GM12873 (cell line): Measurements from ENCODE around the gene MSH5.

Experiments
- TF ChIP-seq, protein P1 (sequence below): IDR thresholded peaks from 2 replicates; pipeline ENCODE4 v1.5.1; 2012; ENCODE audit warnings: low read depth, mild to moderate bottlenecking, moderate library complexity, low read length, control low read depth; ENCODE audit not compliant: insufficient read depth; ENCODE audit errors: missing control alignments

MSH5 gene

DNA sequence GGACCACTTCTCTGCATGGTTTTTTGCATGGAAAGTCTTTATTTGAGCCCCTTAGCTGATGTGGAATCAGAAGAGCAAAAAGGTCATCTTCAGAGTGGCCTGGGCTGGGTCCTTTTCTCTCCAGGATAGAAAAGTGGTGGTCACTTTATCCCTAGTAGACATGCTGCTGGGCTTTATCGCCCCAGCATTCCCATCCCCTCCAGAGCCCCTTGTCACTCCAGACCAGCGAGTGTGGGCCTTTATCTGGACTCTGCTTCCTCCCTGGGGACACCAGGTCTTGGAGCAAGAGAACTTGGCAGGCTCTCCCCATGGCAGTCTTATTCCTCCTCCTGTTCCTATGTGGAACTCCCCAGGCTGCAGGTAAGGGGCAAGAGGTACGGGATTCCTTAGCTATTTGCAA is 33.2 kb upstream of the MSH5 start, which contains the start of gene LY6G6F:
Gene LY6G6F, plus strand, starts transcription at position 268 of the 400 bp plus-strand sequence. Its CDS starts 41 bp downstream, at position 309.
- TF ChIP-seq, protein P1, sequence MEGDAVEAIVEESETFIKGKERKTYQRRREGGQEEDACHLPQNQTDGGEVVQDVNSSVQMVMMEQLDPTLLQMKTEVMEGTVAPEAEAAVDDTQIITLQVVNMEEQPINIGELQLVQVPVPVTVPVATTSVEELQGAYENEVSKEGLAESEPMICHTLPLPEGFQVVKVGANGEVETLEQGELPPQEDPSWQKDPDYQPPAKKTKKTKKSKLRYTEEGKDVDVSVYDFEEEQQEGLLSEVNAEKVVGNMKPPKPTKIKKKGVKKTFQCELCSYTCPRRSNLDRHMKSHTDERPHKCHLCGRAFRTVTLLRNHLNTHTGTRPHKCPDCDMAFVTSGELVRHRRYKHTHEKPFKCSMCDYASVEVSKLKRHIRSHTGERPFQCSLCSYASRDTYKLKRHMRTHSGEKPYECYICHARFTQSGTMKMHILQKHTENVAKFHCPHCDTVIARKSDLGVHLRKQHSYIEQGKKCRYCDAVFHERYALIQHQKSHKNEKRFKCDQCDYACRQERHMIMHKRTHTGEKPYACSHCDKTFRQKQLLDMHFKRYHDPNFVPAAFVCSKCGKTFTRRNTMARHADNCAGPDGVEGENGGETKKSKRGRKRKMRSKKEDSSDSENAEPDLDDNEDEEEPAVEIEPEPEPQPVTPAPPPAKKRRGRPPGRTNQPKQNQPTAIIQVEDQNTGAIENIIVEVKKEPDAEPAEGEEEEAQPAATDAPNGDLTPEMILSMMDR, result no peak

DNA sequence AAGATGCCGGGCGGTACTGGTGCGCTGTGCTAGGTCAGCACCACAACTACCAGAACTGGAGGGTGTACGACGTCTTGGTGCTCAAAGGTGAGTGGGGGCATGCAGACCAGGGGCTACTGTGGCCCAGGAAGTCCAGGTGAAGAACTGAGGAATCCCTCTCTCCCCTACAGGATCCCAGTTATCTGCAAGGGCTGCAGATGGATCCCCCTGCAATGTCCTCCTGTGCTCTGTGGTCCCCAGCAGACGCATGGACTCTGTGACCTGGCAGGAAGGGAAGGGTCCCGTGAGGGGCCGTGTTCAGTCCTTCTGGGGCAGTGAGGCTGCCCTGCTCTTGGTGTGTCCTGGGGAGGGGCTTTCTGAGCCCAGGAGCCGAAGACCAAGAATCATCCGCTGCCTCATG is 32.1 kb upstream of the MSH5 start:
- TF ChIP-seq, protein P1, result no peak

DNA sequence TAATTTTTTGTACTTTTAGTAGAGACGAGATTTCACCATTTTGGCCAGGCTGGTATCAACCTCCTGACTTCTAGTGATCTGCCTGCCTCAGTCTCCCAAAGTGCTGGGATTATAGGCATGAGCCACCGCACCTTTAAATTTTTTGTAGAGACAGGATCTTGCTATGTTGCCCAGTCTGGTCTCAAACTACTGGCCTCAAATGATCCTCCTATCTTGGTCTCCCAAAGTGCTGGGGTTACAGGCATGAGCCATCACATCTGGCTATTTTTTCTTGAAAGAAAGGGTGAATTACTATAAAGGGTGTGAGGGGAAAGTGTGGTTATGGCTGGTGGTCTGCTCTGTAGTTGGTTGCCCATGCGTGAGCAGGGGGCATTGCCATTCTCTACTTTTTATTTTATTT is 31.6 kb upstream of the MSH5 start:
- TF ChIP-seq, protein P1, result no peak

DNA sequence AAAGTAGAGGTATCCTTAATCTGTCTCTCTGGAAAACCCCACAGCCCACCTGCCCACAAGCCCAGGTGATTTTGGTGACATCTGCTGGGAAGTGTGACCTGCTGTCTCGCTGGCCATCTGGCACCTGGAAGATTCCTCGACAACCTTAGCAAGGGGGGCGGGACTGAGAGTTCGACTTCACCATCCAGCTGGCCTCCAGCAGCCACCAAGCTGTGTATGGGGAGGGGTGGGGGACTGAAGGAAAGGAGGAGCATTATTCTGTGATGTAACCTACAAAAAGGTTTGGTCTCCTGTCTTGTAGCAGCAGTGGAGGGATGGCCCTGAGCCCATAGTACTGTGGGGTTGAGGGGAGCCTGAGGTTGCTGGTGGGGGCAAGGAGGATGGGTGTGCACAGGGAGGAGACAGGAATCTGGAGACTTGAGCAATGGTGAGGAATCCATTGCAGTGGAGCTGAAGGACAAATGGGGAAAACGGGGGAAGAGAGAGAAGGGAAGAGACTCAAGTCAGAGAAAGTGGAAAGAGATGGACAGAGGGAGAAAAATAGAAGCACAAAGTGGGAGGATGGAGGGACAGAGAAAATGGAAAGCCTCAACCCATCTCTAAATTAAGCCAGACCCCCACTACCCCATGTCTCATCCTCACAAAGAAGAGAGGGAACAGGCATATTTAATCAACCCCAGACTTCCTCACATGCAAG is 29.1 kb upstream of the MSH5 start:
- TF ChIP-seq, protein P1, result no peak

DNA sequence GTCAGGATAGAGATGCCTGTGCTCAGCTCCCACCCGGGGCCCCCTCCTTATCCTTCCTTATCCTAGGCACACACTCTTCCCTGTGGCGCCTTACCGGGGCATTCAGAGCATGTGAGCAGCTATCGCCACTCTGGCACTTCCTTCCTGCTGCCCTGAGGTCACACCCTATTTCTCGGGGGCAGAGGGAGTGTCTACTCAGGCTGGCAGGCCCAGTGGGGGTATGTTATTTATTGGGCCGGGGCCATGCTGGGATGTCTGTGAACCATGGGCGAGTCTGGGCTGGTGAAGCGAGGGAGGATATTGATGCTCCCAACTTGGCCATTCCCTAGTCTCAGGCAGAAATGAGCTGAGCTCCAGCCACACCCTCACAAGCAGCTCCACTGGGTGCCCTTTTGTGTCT is 28.6 kb upstream of the MSH5 start:
- TF ChIP-seq, protein P1, result no peak

DNA sequence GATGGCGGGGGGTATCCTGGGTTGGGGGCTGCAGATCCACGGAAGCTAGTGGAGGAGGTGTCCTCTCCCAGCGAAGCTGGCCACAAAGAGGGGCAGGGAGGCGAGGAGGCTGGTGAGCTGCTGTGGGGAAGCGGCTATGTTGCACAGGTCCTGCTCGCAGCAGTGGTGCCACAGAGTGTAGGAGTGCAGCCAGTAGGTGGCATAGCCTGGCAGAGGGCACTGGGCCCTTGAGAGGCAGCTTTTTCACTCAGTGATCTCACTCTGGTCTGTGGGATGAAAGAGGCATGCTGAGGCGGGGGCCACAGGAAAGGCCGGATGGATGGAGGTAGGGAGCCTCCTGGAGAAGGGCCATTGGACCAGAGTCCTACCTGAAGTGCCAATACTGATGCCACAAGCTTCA is 27.5 kb upstream of the MSH5 start:
- TF ChIP-seq, protein P1, result peak; percentile 32

DNA sequence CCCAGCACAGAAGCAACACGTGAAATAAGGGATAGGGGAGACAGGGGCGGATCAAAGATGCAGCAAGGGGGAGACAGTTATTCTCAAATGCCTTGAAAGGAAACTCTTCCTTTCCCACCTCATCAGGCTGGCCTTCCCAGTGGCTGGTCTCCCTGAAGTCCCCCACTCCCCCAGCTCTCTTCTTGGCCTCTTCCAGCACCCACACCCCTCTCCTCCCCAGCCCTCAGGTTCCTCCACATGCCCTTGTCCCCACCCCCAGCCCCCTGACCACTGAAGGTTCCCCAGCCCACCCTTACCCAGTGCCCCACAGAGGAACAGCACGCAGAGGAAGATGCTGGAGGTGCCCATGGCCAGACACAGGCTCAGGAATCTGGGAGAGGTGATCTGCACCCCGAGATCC is 26.3 kb upstream of the MSH5 start:
- TF ChIP-seq, protein P1, result no peak
